Measurements from ENCODE around the gene F10.

GRCh38 chr13:113160983-113161382 is 38.4 kb downstream of the F10 start:
- TF ChIP-seq CTCF (conservative IDR thresholded peaks at IDR 0.05; ENCODE audit: low read length), result no peak
- TF ChIP-seq EZH2phosphoT487 (IDR thresholded peaks at IDR 0.05; ENCODE audit: borderline replicate concordance), result no peak
